ENCODE measurements around the gene KIF11. TPM values are rescaled to one million over a fixed set of nuclear protein-coding genes. Genes with fewer than 3 reads are reported as not detected.

Gene KIF11
- total and polyA plus RNA-seq, 2 of the 13 experiments (the other 11 are each of a cell fraction or from before 2014, with no cell fraction given), result 8.7 to 38.4 TPM

GRCh38 chr10:92573798-92574547, 19.0 kb upstream of the KIF11 start, which contains the start of gene IDE (continued):
- TF ChIP-seq PBX3 (CRISPR knock-in tag; IDR thresholded peaks at IDR 0.05; ENCODE audit: borderline replicate concordance) (peak; percentile 88; the same call in 1 of the 2 replicates), KMT2B (CRISPR knock-in tag; IDR thresholded peaks at IDR 0.05) (peak; percentile 83), NFKBIZ (CRISPR knock-in tag; IDR thresholded peaks at IDR 0.05) (peak; percentile 76; the same call in 1 of the 2 replicates), ZNF263 (CRISPR knock-in tag; IDR thresholded peaks at IDR 0.05) (peak; percentile 63; the same call in 1 of the 2 replicates), ZNF737 (CRISPR knock-in tag; IDR thresholded peaks at IDR 0.05; ENCODE audit: borderline replicate concordance) (no peak; the same call in 1 of the 2 replicates), SP1 (IDR thresholded peaks at IDR 0.05) (no peak), SP1 (CRISPR knock-in tag; IDR thresholded peaks at IDR 0.05) (no peak), IRX3 (CRISPR knock-in tag; IDR thresholded peaks at IDR 0.05; ENCODE audit: borderline replicate concordance, low read depth) (0 out of 2 replicates have a peak, but pooled peaks have one; percentile 16), ZNF773 (CRISPR knock-in tag; IDR thresholded peaks at IDR 0.05; ENCODE audit: borderline replicate concordance) (peak; percentile 9; the same call in 1 of the 2 replicates), FOXK2 (IDR thresholded peaks at IDR 0.05) (no peak), ZNF770 (CRISPR knock-in tag; IDR thresholded peaks at IDR 0.05) (peak; percentile 77), MAFG (CRISPR knock-in tag; IDR thresholded peaks at IDR 0.05) (peak; percentile 86), ZNF446 (CRISPR knock-in tag; IDR thresholded peaks at IDR 0.05) (0 out of 2 replicates have a peak, but pooled peaks have one; percentile 69), ZNF556 (CRISPR knock-in tag; IDR thresholded peaks at IDR 0.05; ENCODE audit: borderline replicate concordance) (peak; percentile 77; the same call in 1 of the 2 replicates), SP2 (CRISPR knock-in tag; IDR thresholded peaks at IDR 0.05) (peak; percentile 40; the same call in 1 of the 2 replicates), IKZF5 (CRISPR knock-in tag; IDR thresholded peaks at IDR 0.05) (peak; percentile 62)
- TF ChIP-seq, protein P1, sequence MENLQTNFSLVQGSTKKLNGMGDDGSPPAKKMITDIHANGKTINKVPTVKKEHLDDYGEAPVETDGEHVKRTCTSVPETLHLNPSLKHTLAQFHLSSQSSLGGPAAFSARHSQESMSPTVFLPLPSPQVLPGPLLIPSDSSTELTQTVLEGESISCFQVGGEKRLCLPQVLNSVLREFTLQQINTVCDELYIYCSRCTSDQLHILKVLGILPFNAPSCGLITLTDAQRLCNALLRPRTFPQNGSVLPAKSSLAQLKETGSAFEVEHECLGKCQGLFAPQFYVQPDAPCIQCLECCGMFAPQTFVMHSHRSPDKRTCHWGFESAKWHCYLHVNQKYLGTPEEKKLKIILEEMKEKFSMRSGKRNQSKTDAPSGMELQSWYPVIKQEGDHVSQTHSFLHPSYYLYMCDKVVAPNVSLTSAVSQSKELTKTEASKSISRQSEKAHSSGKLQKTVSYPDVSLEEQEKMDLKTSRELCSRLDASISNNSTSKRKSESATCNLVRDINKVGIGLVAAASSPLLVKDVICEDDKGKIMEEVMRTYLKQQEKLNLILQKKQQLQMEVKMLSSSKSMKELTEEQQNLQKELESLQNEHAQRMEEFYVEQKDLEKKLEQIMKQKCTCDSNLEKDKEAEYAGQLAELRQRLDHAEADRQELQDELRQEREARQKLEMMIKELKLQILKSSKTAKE (CRISPR knock-in tag; IDR thresholded peaks at IDR 0.05; ENCODE audit: borderline replicate concordance), result peak; percentile 35; the same call in 1 of the 2 replicates
- TF ChIP-seq, protein P2, sequence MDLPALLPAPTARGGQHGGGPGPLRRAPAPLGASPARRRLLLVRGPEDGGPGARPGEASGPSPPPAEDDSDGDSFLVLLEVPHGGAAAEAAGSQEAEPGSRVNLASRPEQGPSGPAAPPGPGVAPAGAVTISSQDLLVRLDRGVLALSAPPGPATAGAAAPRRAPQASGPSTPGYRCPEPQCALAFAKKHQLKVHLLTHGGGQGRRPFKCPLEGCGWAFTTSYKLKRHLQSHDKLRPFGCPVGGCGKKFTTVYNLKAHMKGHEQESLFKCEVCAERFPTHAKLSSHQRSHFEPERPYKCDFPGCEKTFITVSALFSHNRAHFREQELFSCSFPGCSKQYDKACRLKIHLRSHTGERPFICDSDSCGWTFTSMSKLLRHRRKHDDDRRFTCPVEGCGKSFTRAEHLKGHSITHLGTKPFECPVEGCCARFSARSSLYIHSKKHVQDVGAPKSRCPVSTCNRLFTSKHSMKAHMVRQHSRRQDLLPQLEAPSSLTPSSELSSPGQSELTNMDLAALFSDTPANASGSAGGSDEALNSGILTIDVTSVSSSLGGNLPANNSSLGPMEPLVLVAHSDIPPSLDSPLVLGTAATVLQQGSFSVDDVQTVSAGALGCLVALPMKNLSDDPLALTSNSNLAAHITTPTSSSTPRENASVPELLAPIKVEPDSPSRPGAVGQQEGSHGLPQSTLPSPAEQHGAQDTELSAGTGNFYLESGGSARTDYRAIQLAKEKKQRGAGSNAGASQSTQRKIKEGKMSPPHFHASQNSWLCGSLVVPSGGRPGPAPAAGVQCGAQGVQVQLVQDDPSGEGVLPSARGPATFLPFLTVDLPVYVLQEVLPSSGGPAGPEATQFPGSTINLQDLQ (CRISPR knock-in tag; IDR thresholded peaks at IDR 0.05), result no peak; the same call in 1 of the 2 replicates
- TF ChIP-seq, protein P3, sequence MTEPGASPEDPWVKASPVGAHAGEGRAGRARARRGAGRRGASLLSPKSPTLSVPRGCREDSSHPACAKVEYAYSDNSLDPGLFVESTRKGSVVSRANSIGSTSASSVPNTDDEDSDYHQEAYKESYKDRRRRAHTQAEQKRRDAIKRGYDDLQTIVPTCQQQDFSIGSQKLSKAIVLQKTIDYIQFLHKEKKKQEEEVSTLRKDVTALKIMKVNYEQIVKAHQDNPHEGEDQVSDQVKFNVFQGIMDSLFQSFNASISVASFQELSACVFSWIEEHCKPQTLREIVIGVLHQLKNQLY (CRISPR knock-in tag; IDR thresholded peaks at IDR 0.05), result no peak; the same call in 1 of the 2 replicates

Data from HepG2 (cell line).